SK-N-SH (cell line): ENCODE data around the gene STX16. TPM values are rescaled to one million over a fixed set of nuclear protein-coding genes. Genes with fewer than 3 reads are reported as not detected.

Source experiments
- CTCF ChIA-PET: fragments of 300-600, 350-600 bp; formaldehyde crosslinking; extraction: SDS; loops from one replicate; lab custom pipeline; 2021; lab: Yijun Ruan, JAX
- POLR2A ChIA-PET: fragments of 350-600 bp; sonication (Branson Sonifier 250); formaldehyde crosslinking; extraction: SDS; loops from one replicate; lab custom pipeline; 2020; ENCODE audit warnings: antibody characterized with exemption, inconsistent platforms; lab: Yijun Ruan, JAX
- DNase-seq: peaks from one replicate; pipeline ENCODE4 v3.0.0; 2012
- H2AFZ ChIP-seq: fragments of 200-600 bp; sonication (generic); 2 replicates; pipeline ENCODE4 v1.8.1; 2016; ENCODE audit warnings: antibody characterized with exemption, mild to moderate bottlenecking, low read depth
- H3F3A ChIP-seq: fragments of 200-600 bp; sonication (generic); replicated peaks from 2 replicates; pipeline ENCODE3; 2016; ENCODE audit warnings: antibody characterized with exemption, mild to moderate bottlenecking; ENCODE audit not compliant: insufficient read depth
- H3K27ac ChIP-seq, 2 experiments: fragments of 200-500 bp in 1 of 2; fragments of 200-600 bp in 1 of 2; sonication (Bioruptor generic) in 1 of 2; sonication (generic), shearing (Covaris generic) in 1 of 2; 2 replicates each; pipeline versions ENCODE4 v1.5.1 to v1.6.1; 2014 to 2016; ENCODE audit warnings: low read depth in 2 of 2, inconsistent platforms in 1 of 2, low read length in 1 of 2, mild to moderate bottlenecking in 1 of 2, mixed read lengths in 1 of 2
- H3K27me3 ChIP-seq: fragments of 200-600 bp; sonication (generic), shearing (Covaris generic); 2 replicates; pipeline ENCODE4 v1.6.1; 2016; ENCODE audit warnings: mixed run types; ENCODE audit not compliant: insufficient read depth
- H3K36me3 ChIP-seq, 2 experiments: fragments of 200-500 bp in 1 of 2; fragments of 200-600 bp in 1 of 2; sonication (Bioruptor generic) in 1 of 2; sonication (generic) in 1 of 2; replicated peaks in 1 of 2; 2 replicates each; pipeline versions ENCODE3 to v1.5.1; 2014 to 2016; ENCODE audit warnings: low read length in 1 of 2, mild to moderate bottlenecking in 1 of 2; ENCODE audit not compliant: insufficient read depth in 2 of 2, control insufficient read depth in 1 of 2
- H3K4me1 ChIP-seq, 2 experiments: fragments of 200-500 bp in 1 of 2; fragments of 200-600 bp in 1 of 2; sonication (Bioruptor generic) in 1 of 2; sonication (generic), shearing (Covaris generic) in 1 of 2; 2 replicates each; pipeline versions ENCODE4 v1.5.1 to v1.6.1; 2014 to 2016; ENCODE audit warnings: low read depth in 1 of 2, low read length in 1 of 2, mixed run types in 1 of 2; ENCODE audit not compliant: insufficient read depth in 2 of 2, control insufficient read depth in 1 of 2
- H3K4me2 ChIP-seq: fragments of 200-600 bp; sonication (generic), shearing (Covaris generic); 2 replicates; pipeline ENCODE4 v1.6.1; 2017; ENCODE audit warnings: mixed run types
- H3K4me3 ChIP-seq, 2 experiments: fragments of 200-500 bp in 1 of 2; fragments of 200-600 bp in 1 of 2; sonication (Bioruptor generic) in 1 of 2; sonication (generic), shearing (Covaris generic) in 1 of 2; 2 replicates each; pipeline versions ENCODE4 v1.5.1 to v1.8.1; 2014 to 2016; ENCODE audit warnings: low read depth in 2 of 2, inconsistent platforms in 1 of 2, low read length in 1 of 2, mild to moderate bottlenecking in 1 of 2, mixed read lengths in 1 of 2, moderate library complexity in 1 of 2
- H3K79me2 ChIP-seq: fragments of 200-600 bp; sonication (generic); 2 replicates; pipeline ENCODE4 v1.8.1; 2017; ENCODE audit warnings: mild to moderate bottlenecking; ENCODE audit not compliant: insufficient read depth
- H3K9ac ChIP-seq: fragments of 200-600 bp; sonication (generic); 2 replicates; pipeline ENCODE4 v1.6.1; 2017; ENCODE audit warnings: mixed run types
- H3K9me2 ChIP-seq: fragments of 200-600 bp; sonication (generic); 2 replicates; pipeline ENCODE4 v1.6.1; 2017; ENCODE audit warnings: mixed run types
- H3K9me3 ChIP-seq: fragments of 200-600 bp; sonication (generic); 2 replicates; pipeline ENCODE4 v1.6.1; 2017; ENCODE audit warnings: mixed run types, mild to moderate bottlenecking, moderate library complexity
- H4K20me1 ChIP-seq: fragments of 200-600 bp; sonication (generic); 2 replicates; pipeline ENCODE4 v1.6.1; 2017; ENCODE audit warnings: mild to moderate bottlenecking, mixed run types; ENCODE audit not compliant: insufficient read depth
- ELF1 ChIP-seq: IDR thresholded peaks from 2 replicates; pipeline ENCODE4 v1.4.0; 2012
- EP300 ChIP-seq, 2 experiments: IDR thresholded peaks; 2 replicates each; pipeline versions ENCODE4 v1.4.0 to v1.6.1; 2012; ENCODE audit warnings: borderline replicate concordance in 1 of 2, low read depth in 1 of 2, low read length in 1 of 2
- FOSL2 ChIP-seq: IDR thresholded peaks from 2 replicates; pipeline ENCODE4 v1.4.0; 2012; ENCODE audit warnings: low read depth, mild to moderate bottlenecking, moderate library complexity, borderline replicate concordance
- FOXJ3 ChIP-seq: sonication (generic); formaldehyde crosslinking; IDR thresholded peaks from 2 replicates; pipeline ENCODE4 v1.5.1; 2020; ENCODE audit warnings: mild to moderate bottlenecking, missing genetic modification reagents
- GABPA ChIP-seq: IDR thresholded peaks from 2 replicates; pipeline ENCODE4 v1.4.0; 2012; ENCODE audit warnings: low read depth, mild to moderate bottlenecking
- GATA2 ChIP-seq: sonication (generic); formaldehyde crosslinking; IDR thresholded peaks from 2 replicates; pipeline ENCODE4 v1.5.0; 2020; ENCODE audit warnings: mild to moderate bottlenecking, missing genetic modification reagents
- MEF2A ChIP-seq: IDR thresholded peaks from 2 replicates; pipeline ENCODE4 v1.4.0; 2012; ENCODE audit warnings: low read depth, borderline replicate concordance
- MXI1 ChIP-seq: IDR thresholded peaks from 2 replicates; pipeline ENCODE4 v1.6.1; 2012; ENCODE audit warnings: mild to moderate bottlenecking, low read depth, low read length, improper control_type of control experiment
- NFIC ChIP-seq: IDR thresholded peaks from 2 replicates; pipeline ENCODE4 v1.4.0; 2012; ENCODE audit warnings: borderline replicate concordance
- NRF1 ChIP-seq: IDR thresholded peaks from 2 replicates; pipeline ENCODE4 v1.6.1; 2012; ENCODE audit warnings: low read depth, mild to moderate bottlenecking, low read length
- POLR2AphosphoS5 ChIP-seq: IDR thresholded peaks from 2 replicates; pipeline ENCODE4 v1.6.1; 2012; ENCODE audit warnings: low read depth, low read length
- RAD21 ChIP-seq: IDR thresholded peaks from 2 replicates; pipeline ENCODE4 v1.6.1; 2012; ENCODE audit warnings: mild to moderate bottlenecking, low read length
- RXRA ChIP-seq: IDR thresholded peaks from 2 replicates; pipeline ENCODE4 v1.4.0; 2012; ENCODE audit warnings: low read depth, mild to moderate bottlenecking, borderline replicate concordance
- SMC3 ChIP-seq: IDR thresholded peaks from 2 replicates; pipeline ENCODE4 v1.6.1; 2012; ENCODE audit warnings: low read depth, low read length, improper control_type of control experiment
- TCF12 ChIP-seq: IDR thresholded peaks from 2 replicates; pipeline ENCODE4 v1.4.0; 2012
- WGBS: methylation state at CpG from one replicate; pipeline ENCODE4 v1.1.6; 2017; ENCODE audit warnings: low lambda C conversion rate; 5-methylcytosine and 5-hydroxymethylcytosine counted together
- polyA plus RNA-seq, 3 experiments: library from polyadenylated mRNA; depleted of rRNA; stranded (reverse); fragments of >200 nt; gene quantifications; 2 replicates each; pipeline ENCODE4 v1.2.3, GENCODE V29; 2012
- TF ChIP-seq, protein P1 (sequence below): IDR thresholded peaks from 2 replicates; pipeline ENCODE4 v1.4.0; 2012; ENCODE audit warnings: low read depth, borderline replicate concordance

Gene STX16
- polyA plus RNA-seq, 1 of the 3 experiments (the other 2 are of a cell fraction): 63.8 TPM

- TF ChIP-seq, protein P1, sequence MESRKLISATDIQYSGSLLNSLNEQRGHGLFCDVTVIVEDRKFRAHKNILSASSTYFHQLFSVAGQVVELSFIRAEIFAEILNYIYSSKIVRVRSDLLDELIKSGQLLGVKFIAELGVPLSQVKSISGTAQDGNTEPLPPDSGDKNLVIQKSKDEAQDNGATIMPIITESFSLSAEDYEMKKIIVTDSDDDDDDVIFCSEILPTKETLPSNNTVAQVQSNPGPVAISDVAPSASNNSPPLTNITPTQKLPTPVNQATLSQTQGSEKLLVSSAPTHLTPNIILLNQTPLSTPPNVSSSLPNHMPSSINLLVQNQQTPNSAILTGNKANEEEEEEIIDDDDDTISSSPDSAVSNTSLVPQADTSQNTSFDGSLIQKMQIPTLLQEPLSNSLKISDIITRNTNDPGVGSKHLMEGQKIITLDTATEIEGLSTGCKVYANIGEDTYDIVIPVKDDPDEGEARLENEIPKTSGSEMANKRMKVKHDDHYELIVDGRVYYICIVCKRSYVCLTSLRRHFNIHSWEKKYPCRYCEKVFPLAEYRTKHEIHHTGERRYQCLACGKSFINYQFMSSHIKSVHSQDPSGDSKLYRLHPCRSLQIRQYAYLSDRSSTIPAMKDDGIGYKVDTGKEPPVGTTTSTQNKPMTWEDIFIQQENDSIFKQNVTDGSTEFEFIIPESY: no peak
Observed at GRCh38 chr20:58646257-58646656, 4.8 kb upstream of the STX16 start (continued).

GRCh38 chr20:58646703-58647102 is 4.4 kb upstream of the STX16 start:
- ChIA-PET POLR2A (interaction anchor here (1.1 to 1.3 kb wide), 2 partner anchors 175 to 189 kb away, joined by 3 to 5 read pairs; no protein-coding TSS in a partner anchor), CTCF (interaction anchor here (0.9 to 7.3 kb wide), 11 partner anchors 9 to 791 kb away, joined by 3 to 87 read pairs (median 6); partner anchors contain the start of gene GNAS)
- Histone ChIP-seq H3K9ac (no peak overlapping the region), H3K9me2 (no peaks in the 10 kb centered on the region), H4K20me1 (no peaks in the 10 kb centered on the region), H3K27ac (peak overlapping the region; percentile 81 to 94), H3F3A (peaks cover 35% of the 10 kb centered on the region), H3K4me3 (no peak overlapping the region), H2AFZ (no peak overlapping the region), H3K36me3 (no peaks in the 10 kb centered on the region), H3K27me3 (no peaks in the 10 kb centered on the region), H3K79me2 (peaks cover 6% of the 10 kb centered on the region; the same call in 1 of the 2 replicates), H3K4me2 (peak overlapping the region; percentile 41; the same call in 1 of the 2 replicates), H3K9me3 (no peaks in the 10 kb centered on the region), H3K4me1 (peaks cover 21 to 28% of the 10 kb centered on the region in 2 experiments; a peak in 3 of 4 replicates)
- TF ChIP-seq NRF1 (no peak), GATA2 (CRISPR knock-in tag) (no peak; the same call in 1 of the 2 replicates), NFIC (no peak), ELF1 (no peak), FOSL2 (no peak)
- DNase-seq: peak; percentile 59
- WGBS: 74% methylated on average over 4 of the region's 4 CpGs

- Histone ChIP-seq H3K9me3 (no peaks in the 10 kb centered on the region), H2AFZ (no peak overlapping the region), H3K4me2 (peak overlapping the region; percentile 41; the same call in 1 of the 2 replicates), H3K27ac (peak overlapping the region; percentile 81 to 94), H3K36me3 (no peaks in the 10 kb centered on the region), H3K27me3 (no peaks in the 10 kb centered on the region), H3K4me1 (peaks cover 21 to 28% of the 10 kb centered on the region in 2 experiments; a peak in 3 of 4 replicates), H3K79me2 (peaks cover 12% of the 10 kb centered on the region; the same call in 1 of the 2 replicates), H3K9me2 (no peaks in the 10 kb centered on the region), H3K9ac (no peak overlapping the region), H3F3A (peaks cover 39% of the 10 kb centered on the region), H3K4me3 (no peak overlapping the region), H4K20me1 (no peaks in the 10 kb centered on the region)
- TF ChIP-seq, protein P1: no peak
- TF ChIP-seq FOXJ3: no peak
- no peak for TF ChIP-seq GABPA
- peak; percentile 36; the same call in 1 of the 2 replicates for TF ChIP-seq RAD21
- no peak for TF ChIP-seq TCF12
- no peak for TF ChIP-seq MXI1
- TF ChIP-seq RXRA: no peak
- no peak for TF ChIP-seq POLR2AphosphoS5
- peak in 1 of 2 experiments; percentile 42; a peak in 1 of 4 replicates for TF ChIP-seq EP300 (IDR thresholded peaks at IDR 0.05; ENCODE audit: borderline replicate concordance in 1 of 2, low read depth in 1 of 2, low read length in 1 of 2)
- no peak for TF ChIP-seq MEF2A
- TF ChIP-seq GATA2 (CRISPR knock-in tag): peak; percentile 68
- no peak for TF ChIP-seq SMC3
- ChIA-PET POLR2A (interaction anchor here (1.1 to 1.3 kb wide), 2 partner anchors 176 to 190 kb away, joined by 3 to 5 read pairs; no protein-coding TSS in a partner anchor), CTCF (interaction anchor here (0.9 to 8.5 kb wide), 19 partner anchors 8 to 790 kb away, joined by 3 to 87 read pairs (median 4); partner anchors contain the start of gene GNAS)
- WGBS: 85% methylated on average over 7 of the region's 7 CpGs
- DNase-seq: peak; percentile 55
Observed at GRCh38 chr20:58647162-58647795, 3.8 kb upstream of the STX16 start.
